K562 (cell line): ENCODE results near the gene TRIM4. TPM values are rescaled to one million over a fixed set of nuclear protein-coding genes. Genes with fewer than 3 reads are reported as not detected.

Source experiments
- BRD9 ChIP-seq: fragments of 450-650 bp; IDR thresholded peaks from 2 replicates; pipeline ENCODE4 v1.6.1; 2018; ENCODE audit warnings: low read depth; ENCODE audit not compliant: partially characterized antibody
- CCAR2 ChIP-seq: fragments of 200-400 bp; formaldehyde crosslinking; IDR thresholded peaks from 2 replicates; pipeline ENCODE4 v1.6.1; 2017; ENCODE audit warnings: mild to moderate bottlenecking, low read depth, low read length
- CREB3L1 ChIP-seq: fragments of 450-650 bp; IDR thresholded peaks from 2 replicates; pipeline ENCODE4 v1.6.1; 2014; ENCODE audit warnings: low read depth, mild to moderate bottlenecking, moderate library complexity, borderline replicate concordance
- EGR1 ChIP-seq: fragments of 450-650 bp; conservative IDR thresholded peaks from 2 replicates; pipeline ENCODE4 v1.6.1; 2017; ENCODE audit warnings: mild to moderate bottlenecking
- ELK3 ChIP-seq: fragments of 450-650 bp; formaldehyde crosslinking; IDR thresholded peaks from 2 replicates; pipeline ENCODE4 v1.4.0; 2020; ENCODE audit warnings: mild to moderate bottlenecking
- FOXP1 ChIP-seq: sonication (generic); formaldehyde crosslinking; IDR thresholded peaks from 2 replicates; pipeline ENCODE4 v1.8.0; 2022; ENCODE audit warnings: mild to moderate bottlenecking, missing genetic modification reagents
- JUNB ChIP-seq: fragments of 450-650 bp; formaldehyde crosslinking; conservative IDR thresholded peaks from 2 replicates; pipeline ENCODE4 v1.4.0; 2020; ENCODE audit warnings: mild to moderate bottlenecking
- KAT8 ChIP-seq: fragments of 450-650 bp; IDR thresholded peaks from 2 replicates; pipeline ENCODE4 v1.6.1; 2016; ENCODE audit warnings: low read depth, mild to moderate bottlenecking
- KDM5B ChIP-seq: fragments of 200-600 bp; sonication (generic); IDR thresholded peaks from 2 replicates; pipeline ENCODE4 v1.6.1; 2012; ENCODE audit warnings: low read depth, mild to moderate bottlenecking, moderate library complexity, low read length, control low read depth, inconsistent platforms; ENCODE audit not compliant: insufficient replicate concordance
- MED1 ChIP-seq: sonication (generic); formaldehyde crosslinking; IDR thresholded peaks from 2 replicates; pipeline ENCODE4 v1.8.1; 2023; ENCODE audit warnings: missing genetic modification reagents, borderline replicate concordance
- MTF1 ChIP-seq: fragments of 250-450 bp; sonication (Bioruptor Pico); IDR thresholded peaks from 2 replicates; pipeline ENCODE4 v1.9.0; 2021; ENCODE audit warnings: moderate library complexity, mild to moderate bottlenecking, inconsistent platforms, borderline replicate concordance
- NR3C1 ChIP-seq: sonication (generic); formaldehyde crosslinking; IDR thresholded peaks from 2 replicates; pipeline ENCODE4 v1.8.1; 2022; ENCODE audit warnings: missing genetic modification reagents
- PRDM10 ChIP-seq: fragments of 450-650 bp; IDR thresholded peaks from 2 replicates; pipeline ENCODE4 v1.6.1; 2018; ENCODE audit not compliant: partially characterized antibody
- RAD21 ChIP-seq, 2 experiments: fragments of 250-450 bp in 1 of 2; fragments of 450-650 bp in 1 of 2; sonication (Bioruptor Pico) in 1 of 2; formaldehyde crosslinking in 1 of 2; IDR thresholded peaks in 1 of 2; conservative IDR thresholded peaks in 1 of 2; 2 replicates each; pipeline versions ENCODE4 v1.4.0 to v1.8.0; 2020 to 2022; ENCODE audit warnings: mild to moderate bottlenecking in 2 of 2, moderate library complexity in 1 of 2
- RBM17 ChIP-seq: fragments of 200-400 bp; formaldehyde crosslinking; IDR thresholded peaks from 2 replicates; pipeline ENCODE4 v1.6.1; 2017; ENCODE audit warnings: low read depth, mild to moderate bottlenecking, low read length, borderline replicate concordance
- RFX5 ChIP-seq: IDR thresholded peaks from 2 replicates; pipeline ENCODE4 v1.6.1; 2011; ENCODE audit warnings: low read depth, mild to moderate bottlenecking, improper control_type of control experiment, low read length
- RNF2 ChIP-seq: sonication (generic); IDR thresholded peaks from 2 replicates; pipeline ENCODE4 v1.6.1; 2016
- SRSF9 ChIP-seq: fragments of 200-400 bp; formaldehyde crosslinking; IDR thresholded peaks from 2 replicates; pipeline ENCODE4 v1.6.1; 2017; ENCODE audit warnings: low read depth, low read length, borderline replicate concordance
- ZBTB7A ChIP-seq: IDR thresholded peaks from 2 replicates; pipeline ENCODE4 v1.6.1; 2011; ENCODE audit warnings: low read depth, mild to moderate bottlenecking, low read length, moderate library complexity, borderline replicate concordance; ENCODE audit not compliant: control insufficient read depth
- ZBTB8A ChIP-seq: fragments of 450-650 bp; IDR thresholded peaks from 2 replicates; pipeline ENCODE4 v1.6.1; 2018; ENCODE audit warnings: mild to moderate bottlenecking, moderate library complexity; ENCODE audit not compliant: partially characterized antibody
- ZEB2 ChIP-seq: fragments of 450-650 bp; IDR thresholded peaks from 2 replicates; pipeline ENCODE4 v1.6.1; 2016
- ZNF584 ChIP-seq: fragments of 200-800 bp; sonication (Bioruptor generic); IDR thresholded peaks from 2 replicates; pipeline ENCODE4 v1.6.1; 2016; ENCODE audit warnings: low read depth, mild to moderate bottlenecking, missing genetic modification characterization, missing compliant biosample characterization
- ZNF699 ChIP-seq: fragments of 250-450 bp; sonication (Bioruptor Pico); IDR thresholded peaks from 2 replicates; pipeline ENCODE4 v1.8.0; 2021; ENCODE audit warnings: mild to moderate bottlenecking, moderate library complexity; ENCODE audit not compliant: insufficient replicate concordance
- polyA plus RNA-seq, 8 experiments: library from polyadenylated mRNA; depleted of rRNA in 4 of 8; stranded (reverse) in 5 of 8; unstranded in 3 of 8; fragments of >200 nt; fragmentation: Nextera tagmentation in 2 of 8; fragmentation: Illumina TruSeq in 1 of 8; extraction: Ambion mirVana in 2 of 8; extraction: Trizol in 1 of 8; gene quantifications; 2 replicates each; pipeline versions ENCODE4 v1.2.1 to v1.2.3, GENCODE V29; 2011 to 2014; ENCODE audit warnings: inconsistent platforms in 1 of 8, missing spikeins in 1 of 8
- total RNA-seq, 7 experiments: library from RNA; depleted of rRNA in 6 of 7; stranded (reverse); fragments of >200 nt in 6 of 7; fragmentation: Illumina TruSeq in 2 of 7; extraction: Trizol in 2 of 7; gene quantifications; 2 replicates each; pipeline versions ENCODE4 v1.2.1 to v1.2.3, GENCODE V29; 2011 to 2021; ENCODE audit warnings: low replicate concordance in 1 of 7

TRIM4 gene
- total and polyA plus RNA-seq, 9 of the 15 experiments (the other 6 are each of a cell fraction or from before 2014, with no cell fraction given) = 6.2 to 28.3 (median 22.4) TPM

GRCh38 chr7:99876491-99876890, 42.8 kb downstream of the TRIM4 start (continued):
- TF ChIP-seq KAT8 = no peak
- no peak for TF ChIP-seq SRSF9
- no peak for TF ChIP-seq CCAR2
- TF ChIP-seq MED1 (CRISPR knock-in tag) = no peak
- no peak for TF ChIP-seq BRD9
- no peak for TF ChIP-seq CREB3L1
- no peak for TF ChIP-seq NR3C1 (CRISPR knock-in tag)
- TF ChIP-seq RAD21 (CRISPR knock-in tag; conservative IDR thresholded peaks at IDR 0.05 in 1 of 2, IDR thresholded peaks at IDR 0.05 in 1 of 2) = peak; percentile 59 to 75
- no peak for TF ChIP-seq ZBTB8A
- no peak for TF ChIP-seq ZNF584
- TF ChIP-seq ELK3 (CRISPR knock-in tag) = no peak
- no peak for TF ChIP-seq ZBTB7A
- no peak for TF ChIP-seq RBM17
- TF ChIP-seq EGR1 = no peak
- TF ChIP-seq RFX5 = no peak
- TF ChIP-seq FOXP1 (CRISPR knock-in tag) = no peak
- TF ChIP-seq ZNF699 = no peak
- TF ChIP-seq JUNB = no peak
- TF ChIP-seq PRDM10 = no peak
- TF ChIP-seq KDM5B = no peak
- TF ChIP-seq MTF1 (CRISPR knock-in tag) = no peak
- no peak for TF ChIP-seq RNF2
- TF ChIP-seq ZEB2 = no peak
